Middle frontal gyrus (tissue), 1 donor: Measurements from ENCODE around the gene TIFAB.

Experiments used
- DNase-seq: peaks from one replicate; pipeline ENCODE4 v3.0.0-alpha.2; 2015; ENCODE audit warnings: low spot score; ENCODE audit errors: extremely low spot score

The TIFAB gene

DNA sequence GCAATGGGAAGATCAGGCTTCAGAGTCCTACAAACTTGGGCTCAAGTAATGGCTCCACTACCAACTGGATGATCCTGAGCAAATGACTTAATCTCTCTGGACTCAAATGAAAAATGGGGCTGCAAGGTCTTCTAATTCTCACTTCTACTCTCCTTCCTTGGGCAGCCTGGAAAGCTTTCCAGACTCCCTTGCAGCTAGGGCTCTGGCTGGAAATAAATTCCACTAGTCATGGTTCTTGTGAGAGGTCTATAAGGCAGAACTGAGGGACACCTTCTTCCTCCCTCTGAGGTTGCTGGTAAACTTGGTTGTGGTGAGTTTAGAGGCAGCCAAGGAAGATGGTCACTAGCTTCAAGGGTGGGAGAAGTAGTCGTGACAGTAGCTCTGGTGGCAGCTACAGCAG lies 23.6 kb downstream of the TIFAB start:
- DNase-seq, result no peak

DNA sequence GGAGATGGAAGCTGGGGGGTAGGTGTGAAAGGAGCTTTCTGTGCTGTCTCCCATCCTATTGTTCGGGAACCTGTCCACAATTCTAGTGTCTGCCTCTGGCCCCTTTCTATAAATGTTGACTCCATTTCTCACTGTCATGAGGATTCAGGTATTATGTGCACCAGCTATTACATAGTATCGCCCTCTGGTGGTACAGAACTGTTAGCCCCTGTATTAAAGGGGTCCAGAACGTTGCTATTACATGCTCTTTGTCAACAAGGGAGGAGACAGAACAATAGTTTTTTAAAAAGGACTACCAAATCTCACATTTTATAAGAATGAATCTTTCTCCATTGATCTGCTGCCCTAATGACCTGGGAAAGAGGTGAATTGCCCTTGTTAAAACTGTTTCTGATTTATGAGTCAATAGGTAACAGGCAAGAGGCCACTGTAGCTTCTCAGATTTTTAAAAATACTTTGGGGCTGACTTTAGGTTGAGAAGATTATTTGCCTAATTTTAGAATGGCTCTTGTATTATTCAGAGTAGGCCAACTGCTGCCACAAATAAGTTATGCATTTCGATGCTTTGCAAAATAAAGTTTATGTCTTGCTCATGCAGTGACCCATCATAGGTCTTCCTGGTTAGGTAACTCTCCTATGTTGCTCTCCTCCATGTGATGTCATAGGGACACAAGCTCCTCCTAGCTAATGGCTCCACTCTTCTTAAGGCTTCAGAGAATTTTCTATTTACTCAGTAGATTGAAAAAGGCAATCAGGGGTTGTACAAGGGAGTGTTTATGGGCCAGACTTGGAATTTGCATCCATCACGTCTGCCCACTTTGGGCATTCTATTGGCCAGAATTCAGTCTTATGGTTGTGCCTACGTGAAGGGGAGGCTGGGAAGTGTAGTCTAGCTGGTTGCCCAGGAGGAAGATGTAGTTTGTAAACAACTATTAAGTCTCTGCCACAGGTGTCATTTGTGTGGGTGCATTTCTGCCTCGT lies 25.8 kb downstream of the TIFAB start:
- no peak for DNase-seq

- no peak for DNase-seq
Measured at GRCh38 chr5:135425641-135426040, 26.5 kb downstream of the TIFAB start.

DNA sequence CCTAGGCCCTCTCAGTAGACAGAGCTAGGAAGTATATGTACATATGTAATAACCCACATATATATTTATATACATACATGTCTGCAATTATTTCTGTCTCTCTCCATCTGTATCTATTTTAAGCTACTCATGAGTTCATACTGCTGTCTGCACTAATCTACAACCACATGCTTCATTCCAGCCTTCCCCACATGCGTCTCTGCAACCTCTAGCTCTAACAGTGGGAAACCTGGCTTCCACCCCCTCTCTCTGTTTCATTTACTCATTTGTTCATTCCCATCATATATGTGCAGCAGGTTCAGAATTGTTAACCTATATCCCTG lies 28.3 kb downstream of the TIFAB start:
- no peak for DNase-seq

DNA sequence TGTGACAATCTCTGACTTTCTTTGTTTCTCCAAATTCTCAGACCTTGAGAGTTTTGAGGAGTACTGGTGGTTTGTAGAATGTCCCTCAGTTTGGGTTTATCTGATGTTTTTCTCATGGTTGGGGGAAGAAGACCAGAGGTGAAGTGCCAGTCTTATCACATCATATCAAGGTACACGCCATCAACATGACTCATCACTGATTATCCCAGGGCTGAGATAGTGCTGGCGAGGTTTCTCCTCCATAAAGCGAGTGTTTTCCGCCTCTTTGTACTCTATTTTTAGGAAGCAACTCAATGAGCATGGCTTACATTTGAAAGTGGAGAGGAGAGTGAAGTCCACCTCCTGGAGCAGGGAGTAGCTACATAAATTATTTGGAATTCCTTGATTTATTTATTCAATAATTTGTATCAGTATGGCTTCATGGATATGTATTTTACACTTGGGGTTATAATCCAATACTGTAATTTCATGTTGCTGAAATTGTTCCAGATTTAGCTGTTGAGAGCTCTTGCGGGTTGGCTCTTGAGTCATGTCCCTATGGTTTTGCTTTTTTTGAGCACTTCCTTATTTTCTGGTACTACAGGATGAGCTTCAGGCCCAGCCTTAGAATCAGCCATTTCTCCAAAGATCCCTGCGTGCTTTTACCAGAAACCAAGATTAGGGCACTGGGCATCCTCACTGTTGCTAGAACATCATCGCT lies 28.9 kb downstream of the TIFAB start:
- DNase-seq, result no peak

GRCh38 chr5:135422419-135422818 lies 29.7 kb downstream of the TIFAB start:
- no peak for DNase-seq

DNA sequence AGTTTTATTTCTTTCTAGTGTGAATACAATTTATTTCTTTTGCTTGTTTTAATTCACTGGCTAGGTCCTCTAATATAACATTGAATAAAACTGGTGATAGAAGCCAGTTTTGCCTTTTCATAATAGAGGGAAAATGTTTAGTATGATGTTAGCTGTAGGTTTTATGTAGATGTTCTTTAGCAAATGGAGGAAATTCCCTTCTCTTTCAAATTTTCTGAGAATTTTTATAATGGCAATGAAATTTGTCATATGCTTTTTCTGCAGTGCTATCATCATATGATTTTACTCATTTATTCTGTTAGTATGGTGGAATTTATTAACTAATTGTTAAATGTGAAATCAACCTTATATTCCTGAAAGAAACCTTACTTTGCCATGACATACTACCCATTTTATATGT lies 35.1 kb downstream of the TIFAB start:
- DNase-seq, result no peak

- DNase-seq, result no peak
Measured at GRCh38 chr5:135405082-135405481, 47.1 kb downstream of the TIFAB start.

DNA sequence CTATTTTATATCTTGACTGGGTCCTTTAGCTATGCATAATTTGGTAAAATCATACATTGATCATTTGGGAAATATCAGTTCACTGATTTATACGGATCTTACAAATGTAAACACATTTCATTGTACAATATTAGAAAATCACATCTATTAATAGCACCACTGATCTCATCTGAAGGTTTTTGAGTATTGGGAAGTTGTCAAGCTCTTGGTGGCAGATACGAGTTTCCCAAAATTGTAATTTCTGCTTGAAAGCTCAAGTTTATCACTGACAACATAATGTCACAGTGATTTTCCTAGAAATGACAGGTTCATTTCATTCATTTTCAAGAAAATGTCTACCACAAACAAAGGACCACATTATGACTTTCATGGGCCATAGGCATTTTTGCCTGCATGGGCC lies 50.1 kb downstream of the TIFAB start:
- no peak for DNase-seq

DNA sequence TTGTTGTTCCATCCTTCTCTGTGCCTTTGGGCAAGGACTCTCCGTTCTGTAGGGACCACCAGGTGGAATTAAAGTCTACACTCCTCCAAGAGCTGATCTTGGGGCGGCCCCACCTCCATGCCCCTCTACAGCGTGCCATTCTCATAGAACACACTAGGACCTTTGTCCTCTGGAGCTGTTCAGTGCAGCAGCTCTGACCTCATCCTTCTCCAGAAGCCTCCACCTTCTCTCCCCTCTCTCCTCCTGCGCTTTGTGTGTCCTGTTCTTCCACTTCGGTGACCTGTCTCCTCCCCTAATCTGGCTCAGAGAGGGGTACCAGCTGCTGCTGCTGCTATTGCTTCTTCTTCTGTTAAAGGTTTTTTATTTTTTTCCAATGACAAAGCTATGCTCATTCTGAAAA lies 51.3 kb downstream of the TIFAB start:
- no peak for DNase-seq

DNA sequence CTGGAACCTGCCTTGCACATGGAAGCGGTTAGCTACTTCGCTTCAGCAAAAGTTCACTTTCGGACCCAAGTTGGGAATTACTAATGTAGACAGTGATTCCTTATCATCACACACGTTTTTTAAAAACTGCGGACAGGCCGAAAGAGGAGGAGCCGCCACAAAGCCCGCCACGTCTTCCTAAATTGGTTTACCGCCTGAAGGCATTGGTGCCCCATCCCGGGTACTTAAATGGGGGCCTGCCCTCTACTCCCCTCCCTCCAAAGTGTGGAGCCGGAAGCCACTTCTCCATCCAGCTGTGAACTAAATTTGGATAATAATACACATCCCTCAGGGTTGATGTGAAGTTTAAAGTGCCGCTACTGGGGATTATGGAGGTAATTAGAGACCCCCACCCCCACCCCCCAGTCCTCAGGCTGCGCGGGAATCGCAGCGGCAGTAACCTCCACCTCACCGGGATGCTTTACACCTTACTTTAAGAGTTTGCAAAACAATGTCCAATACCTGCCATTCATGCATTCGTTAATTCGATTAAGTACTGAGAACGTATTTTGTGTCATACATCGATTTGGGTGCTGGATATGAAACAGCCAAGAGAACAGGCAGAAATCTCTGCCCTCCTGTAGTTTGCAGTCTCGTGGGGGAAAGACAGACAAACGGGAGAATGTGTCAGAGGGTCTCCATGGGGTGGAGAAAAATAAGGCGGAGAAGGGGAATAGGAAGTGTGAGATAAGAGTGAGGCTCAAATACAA lies 52.2 kb downstream of the TIFAB start:
- no peak for DNase-seq

DNA sequence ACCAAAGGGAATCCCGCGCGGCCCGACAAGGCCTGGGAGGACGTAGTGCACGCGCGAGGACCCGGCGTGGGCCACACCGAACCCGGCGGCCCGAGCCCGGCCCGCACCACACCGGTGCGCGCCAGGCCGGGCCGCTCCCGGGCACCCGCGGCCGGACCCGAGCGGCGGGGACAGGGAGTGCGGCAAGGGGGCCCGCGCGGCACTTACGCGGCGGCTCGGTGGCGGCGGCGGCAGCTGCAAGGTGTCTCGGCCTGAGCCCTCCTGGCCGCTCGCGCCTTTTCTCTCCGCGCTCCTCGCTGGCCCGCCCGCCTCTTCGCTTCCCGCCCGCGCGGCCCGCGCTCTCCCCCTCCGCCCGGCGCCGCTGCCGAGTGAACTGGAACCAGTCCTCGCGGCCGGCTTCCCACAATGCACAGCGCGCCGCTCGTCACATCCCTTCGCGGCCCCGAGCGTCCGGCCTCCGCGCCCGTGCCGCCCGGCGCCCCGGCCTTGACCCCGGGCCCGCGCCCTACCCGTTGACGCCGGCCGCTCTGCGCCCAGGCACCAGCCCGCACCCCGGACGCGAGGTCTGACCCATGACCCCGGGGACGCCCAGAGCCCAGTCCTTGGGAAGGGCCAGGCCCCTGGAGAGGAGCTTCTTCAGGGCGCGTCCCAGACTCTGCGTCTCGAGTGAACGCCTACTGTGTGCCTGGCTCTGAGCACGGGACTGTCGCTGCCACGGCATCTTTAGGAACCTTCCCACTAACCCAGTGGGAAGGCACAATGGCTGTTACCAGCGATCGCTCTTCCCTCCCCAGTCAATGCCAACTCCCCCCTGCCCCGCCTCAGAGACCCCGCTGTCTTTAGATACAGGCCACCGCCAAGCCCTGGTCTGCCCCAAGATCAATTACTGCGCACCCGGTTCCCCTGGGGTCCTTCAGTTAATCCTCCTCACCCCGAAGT lies 53.0 kb downstream of the TIFAB start, which contains the start of gene MACROH2A1:
MACROH2A1 (minus strand) TSS at position 377 of the 939 bp plus-strand sequence. CDS start 10,138 bp downstream, outside the sequence.
- DNase-seq, result peak; percentile 83

DNA sequence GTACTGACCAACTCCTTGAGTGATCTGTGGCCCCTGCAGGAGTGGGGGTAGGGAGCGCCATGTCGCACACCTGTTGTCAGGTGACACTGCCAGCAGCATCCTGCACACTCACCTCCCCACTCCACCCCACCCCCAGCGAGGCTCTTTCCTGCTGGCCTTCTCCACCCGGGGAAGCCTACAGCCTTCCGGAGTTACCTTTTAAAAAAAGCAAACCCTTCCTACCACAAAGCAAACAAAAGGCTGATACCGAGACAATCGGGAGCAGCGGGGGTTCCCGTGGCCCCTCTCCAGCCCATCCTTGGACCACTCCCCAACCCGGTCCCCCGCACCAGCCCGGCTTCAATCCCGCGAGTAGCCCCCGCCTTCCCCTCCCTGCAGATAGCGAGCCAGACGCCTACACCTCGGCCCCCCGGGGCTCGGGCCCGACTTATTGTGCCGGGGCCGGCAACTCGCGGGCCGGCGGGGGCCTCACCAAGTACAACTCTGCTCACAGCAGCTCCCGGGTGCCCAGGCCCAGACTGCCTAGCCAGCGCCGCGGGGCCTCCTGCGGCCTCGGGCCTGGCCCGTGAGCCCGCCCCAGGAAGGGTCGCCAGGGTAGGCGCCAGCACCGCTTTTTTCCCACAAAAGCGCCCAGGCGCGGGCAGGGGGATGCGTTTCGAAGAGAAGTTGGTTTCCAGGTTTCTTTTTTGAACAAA lies 53.8 kb downstream of the TIFAB start:
- DNase-seq, result no peak
